Measurements from ENCODE around the gene NR2C2. TPM values are rescaled to one million over a fixed set of nuclear protein-coding genes. Genes with fewer than 3 reads are reported as not detected.

The NR2C2 gene
- total and polyA plus RNA-seq, 10 of the 15 experiments (the other 5 are each of a cell fraction or from before 2014, with no cell fraction given) = 2.7 to 30.3 (median 18.3) TPM

DNA sequence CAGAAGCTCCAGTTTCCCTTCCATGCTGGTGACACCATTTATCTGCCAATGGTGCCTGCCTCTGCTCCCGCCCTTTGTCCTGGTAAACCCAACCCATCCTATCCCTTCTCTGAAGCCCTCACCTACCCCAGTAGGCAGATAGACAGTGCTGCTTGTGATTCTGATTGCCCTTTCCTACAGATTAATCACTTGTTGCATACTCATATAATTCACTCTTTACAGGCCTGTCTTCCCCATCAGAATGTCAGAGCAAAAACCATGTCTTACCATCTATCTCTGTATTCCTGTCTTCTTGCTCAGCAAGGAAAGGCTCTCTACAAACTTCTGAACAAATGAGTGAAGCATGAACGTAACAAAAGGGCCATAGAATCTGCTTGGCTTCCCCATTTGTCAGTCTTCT is 69.8 kb downstream of the NR2C2 start (continued):
- TF ChIP-seq, protein P1, sequence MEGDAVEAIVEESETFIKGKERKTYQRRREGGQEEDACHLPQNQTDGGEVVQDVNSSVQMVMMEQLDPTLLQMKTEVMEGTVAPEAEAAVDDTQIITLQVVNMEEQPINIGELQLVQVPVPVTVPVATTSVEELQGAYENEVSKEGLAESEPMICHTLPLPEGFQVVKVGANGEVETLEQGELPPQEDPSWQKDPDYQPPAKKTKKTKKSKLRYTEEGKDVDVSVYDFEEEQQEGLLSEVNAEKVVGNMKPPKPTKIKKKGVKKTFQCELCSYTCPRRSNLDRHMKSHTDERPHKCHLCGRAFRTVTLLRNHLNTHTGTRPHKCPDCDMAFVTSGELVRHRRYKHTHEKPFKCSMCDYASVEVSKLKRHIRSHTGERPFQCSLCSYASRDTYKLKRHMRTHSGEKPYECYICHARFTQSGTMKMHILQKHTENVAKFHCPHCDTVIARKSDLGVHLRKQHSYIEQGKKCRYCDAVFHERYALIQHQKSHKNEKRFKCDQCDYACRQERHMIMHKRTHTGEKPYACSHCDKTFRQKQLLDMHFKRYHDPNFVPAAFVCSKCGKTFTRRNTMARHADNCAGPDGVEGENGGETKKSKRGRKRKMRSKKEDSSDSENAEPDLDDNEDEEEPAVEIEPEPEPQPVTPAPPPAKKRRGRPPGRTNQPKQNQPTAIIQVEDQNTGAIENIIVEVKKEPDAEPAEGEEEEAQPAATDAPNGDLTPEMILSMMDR (IDR thresholded peaks at IDR 0.05 in 2 of 3, conservative IDR thresholded peaks at IDR 0.05 in 1 of 3; ENCODE audit: control insufficient read depth in 2 of 3, extremely low read depth in 1 of 3, insufficient read depth in 1 of 3, low read depth in 3 of 3, low read length in 3 of 3) = no peak
- no peak for TF ChIP-seq MEF2B (IDR thresholded peaks at IDR 0.05; ENCODE audit: partially characterized antibody, poor library complexity, severe bottlenecking)

DNA sequence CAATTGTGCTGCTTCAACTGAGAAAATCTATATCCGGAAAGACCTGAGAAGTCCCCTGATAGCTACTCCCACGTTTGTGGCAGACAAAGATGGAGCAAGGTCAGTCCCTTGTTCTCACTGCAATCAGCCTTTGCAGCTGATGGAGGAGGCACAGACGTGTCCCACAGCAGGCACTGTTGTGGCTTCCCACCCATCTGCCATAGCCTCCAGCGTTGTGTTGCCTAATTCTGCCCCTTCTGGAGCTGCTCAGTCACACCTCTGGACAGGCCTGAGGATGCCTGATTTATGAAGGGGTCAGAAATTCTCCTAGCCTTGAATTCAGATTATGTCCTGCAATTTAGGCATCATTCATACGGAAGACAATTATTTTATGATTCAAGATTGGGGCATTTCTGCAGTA is 75.9 kb downstream of the NR2C2 start:
- no peak for FAIRE-seq
- no peak overlapping the region for H3K4me3 ChIP-seq
- ChIA-PET RAD21 (ENCODE audit: unreplicated experiment) (no interaction called here), CTCF (interaction anchor here (0.9 kb wide), 1 partner anchor 14 kb away, joined by 3 read pairs; no protein-coding TSS in a partner anchor), POLR2A (no interaction called here), SMC1A (ENCODE audit: uncharacterized antibody, unreplicated experiment) (interaction anchor here (1.0 kb wide), 2 partner anchors 96 to 240 kb away, joined by 3 read pairs; no protein-coding TSS in a partner anchor)
- intact Hi-C loops (cut with micrococcal nuclease; ENCODE audit: unreplicated experiment) (no loop called here), in situ Hi-C loops (cut with MboI) (no loop called here)
- no peaks in the 10 kb centered on the region for H3K79me2 ChIP-seq (ENCODE audit: control insufficient read depth, insufficient read depth, low read length)
- H3K4me1 ChIP-seq (ENCODE audit: control insufficient read depth, insufficient read depth, low read length) = no peaks in the 10 kb centered on the region
- H3K36me3 ChIP-seq (ENCODE audit: control insufficient read depth in 2 of 2, insufficient read depth in 2 of 2, low read length in 1 of 2) = peaks cover 18 to 21% of the 10 kb centered on the region in 2 experiments; a peak in 3 of 4 replicates
- 67% methylated on average over 5 of the region's 5 CpGs for WGBS (ENCODE audit: insufficient coverage, insufficient replicate concordance, low lambda C conversion rate, missing lambda C conversion rate)
- H3K27me3 ChIP-seq (replicated peaks in 1 of 2; ENCODE audit: control insufficient read depth in 2 of 2, insufficient read depth in 2 of 2, low read length in 1 of 2) = no peaks in the 10 kb centered on the region
- no peak overlapping the region for H3K4me2 ChIP-seq (ENCODE audit: control insufficient read depth, insufficient read depth)
- no peak overlapping the region for H3K9ac ChIP-seq (ENCODE audit: control insufficient read depth, insufficient read depth, low read length)
- no peak overlapping the region for H3K27ac ChIP-seq (ENCODE audit: control insufficient read depth, insufficient read depth)
- no TSS peak for BruUV-seq (replicated peaks)
- no peaks in the 10 kb centered on the region for H3K9me3 ChIP-seq (replicated peaks; ENCODE audit: control insufficient read depth, insufficient read depth, low read length)
- ATAC-seq = no peak
- H2AFZ ChIP-seq (ENCODE audit: control insufficient read depth, low read depth, low read length) = no peak overlapping the region
- no peaks in the 10 kb centered on the region for H4K20me1 ChIP-seq (ENCODE audit: control insufficient read depth, insufficient read depth)
- DNase-seq (ENCODE audit: low read depth, low spot score) = no peak
- TF ChIP-seq, protein P2, sequence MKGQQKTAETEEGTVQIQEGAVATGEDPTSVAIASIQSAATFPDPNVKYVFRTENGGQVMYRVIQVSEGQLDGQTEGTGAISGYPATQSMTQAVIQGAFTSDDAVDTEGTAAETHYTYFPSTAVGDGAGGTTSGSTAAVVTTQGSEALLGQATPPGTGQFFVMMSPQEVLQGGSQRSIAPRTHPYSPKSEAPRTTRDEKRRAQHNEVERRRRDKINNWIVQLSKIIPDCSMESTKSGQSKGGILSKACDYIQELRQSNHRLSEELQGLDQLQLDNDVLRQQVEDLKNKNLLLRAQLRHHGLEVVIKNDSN (IDR thresholded peaks at IDR 0.05; ENCODE audit: borderline replicate concordance, extremely low read length, insufficient read depth, low read depth, low read length) = no peak
- TF ChIP-seq RCOR1 (conservative IDR thresholded peaks at IDR 0.05; ENCODE audit: low read depth, low read length) (no peak), E2F4 (IDR thresholded peaks at IDR 0.05; ENCODE audit: low read depth, low read length) (no peak), KLF5 (IDR thresholded peaks at IDR 0.05; ENCODE audit: partially characterized antibody) (no peak), ZBED1 (IDR thresholded peaks at IDR 0.05; ENCODE audit: borderline replicate concordance) (no peak), RFX5 (IDR thresholded peaks at IDR 0.05; ENCODE audit: low read depth, low read length) (no peak)
- TF ChIP-seq, protein P3, sequence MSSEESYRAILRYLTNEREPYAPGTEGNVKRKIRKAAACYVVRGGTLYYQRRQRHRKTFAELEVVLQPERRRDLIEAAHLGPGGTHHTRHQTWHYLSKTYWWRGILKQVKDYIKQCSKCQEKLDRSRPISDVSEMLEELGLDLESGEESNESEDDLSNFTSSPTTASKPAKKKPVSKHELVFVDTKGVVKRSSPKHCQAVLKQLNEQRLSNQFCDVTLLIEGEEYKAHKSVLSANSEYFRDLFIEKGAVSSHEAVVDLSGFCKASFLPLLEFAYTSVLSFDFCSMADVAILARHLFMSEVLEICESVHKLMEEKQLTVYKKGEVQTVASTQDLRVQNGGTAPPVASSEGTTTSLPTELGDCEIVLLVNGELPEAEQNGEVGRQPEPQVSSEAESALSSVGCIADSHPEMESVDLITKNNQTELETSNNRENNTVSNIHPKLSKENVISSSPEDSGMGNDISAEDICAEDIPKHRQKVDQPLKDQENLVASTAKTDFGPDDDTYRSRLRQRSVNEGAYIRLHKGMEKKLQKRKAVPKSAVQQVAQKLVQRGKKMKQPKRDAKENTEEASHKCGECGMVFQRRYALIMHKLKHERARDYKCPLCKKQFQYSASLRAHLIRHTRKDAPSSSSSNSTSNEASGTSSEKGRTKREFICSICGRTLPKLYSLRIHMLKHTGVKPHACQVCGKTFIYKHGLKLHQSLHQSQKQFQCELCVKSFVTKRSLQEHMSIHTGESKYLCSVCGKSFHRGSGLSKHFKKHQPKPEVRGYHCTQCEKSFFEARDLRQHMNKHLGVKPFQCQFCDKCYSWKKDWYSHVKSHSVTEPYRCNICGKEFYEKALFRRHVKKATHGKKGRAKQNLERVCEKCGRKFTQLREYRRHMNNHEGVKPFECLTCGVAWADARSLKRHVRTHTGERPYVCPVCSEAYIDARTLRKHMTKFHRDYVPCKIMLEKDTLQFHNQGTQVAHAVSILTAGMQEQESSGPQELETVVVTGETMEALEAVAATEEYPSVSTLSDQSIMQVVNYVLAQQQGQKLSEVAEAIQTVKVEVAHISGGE (CRISPR knock-in tag; IDR thresholded peaks at IDR 0.05) = no peak
